Endothelial cell of umbilical vein (primary cell): ENCODE results near the gene DOCK8. TPM values are rescaled to one million over a fixed set of nuclear protein-coding genes. Genes with fewer than 3 reads are reported as not detected.

Source experiments
- BruUV-seq: library from RNA; stranded (reverse); fragments of 400-500 nt; replicated peaks from 2 replicates; lab custom pipeline; 2021; lab: Mats Ljungman, UMichigan
- CTCF ChIA-PET: fragments of 300-600, 350-600 bp; sonication (Branson Sonifier 250); formaldehyde crosslinking; loops from one replicate; lab custom pipeline; 2021; ENCODE audit warnings: antibody characterized with exemption, inconsistent platforms; lab: Charles Lee
- POLR2A ChIA-PET: fragments of 300-600, 350-600 bp; sonication (Branson Sonifier 250); formaldehyde crosslinking; loops from one replicate; lab custom pipeline; 2021; ENCODE audit warnings: antibody characterized with exemption, inconsistent platforms; lab: Charles Lee
- DNase-seq: peaks from one replicate; pipeline ENCODE4 v3.0.0-alpha.2; 2011; ENCODE audit warnings: low read depth, low spot score
- FAIRE-seq: peaks from 2 replicates; lab custom pipeline; 2011; peaks lifted over from hg19 to GRCh38; lab: Jason Lieb, UNC
- H2AFZ ChIP-seq: 2 replicates; pipeline ENCODE4 v1.6.0; 2012; ENCODE audit warnings: low read depth, low read length, control low read depth, inconsistent platforms
- H3K27ac ChIP-seq: 2 replicates; pipeline ENCODE4 v1.5.1; 2011; ENCODE audit warnings: low read depth, mild to moderate bottlenecking, control low read depth, low read length, moderate library complexity; ENCODE audit not compliant: insufficient read depth
- H3K27me3 ChIP-seq, 2 experiments: 2 replicates each; pipeline versions ENCODE4 v1.6.0 to v1.6.1; 2011; ENCODE audit warnings: low read length in 2 of 2, mixed read lengths in 1 of 2; ENCODE audit not compliant: control insufficient read depth in 2 of 2, insufficient read depth in 2 of 2
- H3K36me3 ChIP-seq, 2 experiments: 2 replicates in 1 of 2; 3 replicates in 1 of 2; pipeline ENCODE4 v1.5.1; 2011; ENCODE audit warnings: low read length in 2 of 2, mild to moderate bottlenecking in 1 of 2, moderate library complexity in 1 of 2; ENCODE audit not compliant: control insufficient read depth in 2 of 2, insufficient read depth in 2 of 2; ENCODE audit errors: extremely low read depth in 1 of 2
- H3K4me1 ChIP-seq: 3 replicates; pipeline ENCODE4 v1.5.1; 2011; ENCODE audit warnings: mild to moderate bottlenecking, low read length; ENCODE audit not compliant: control insufficient read depth, insufficient read depth; ENCODE audit errors: extremely low read depth
- H3K4me2 ChIP-seq: 2 replicates; pipeline ENCODE4 v1.6.1; 2011; ENCODE audit warnings: low read length, control low read depth, mixed read lengths; ENCODE audit not compliant: insufficient read depth
- H3K4me3 ChIP-seq, 3 experiments: fragments of 200-600 bp in 1 of 3; sonication (generic), shearing (Covaris generic) in 1 of 3; replicated peaks in 1 of 3; 2 replicates each; pipeline ENCODE4 v1.5.1; 2011 to 2016; ENCODE audit warnings: control low read depth in 3 of 3, low read length in 3 of 3, mild to moderate bottlenecking in 2 of 3, inconsistent platforms in 1 of 3, low read depth in 1 of 3, moderate library complexity in 1 of 3; ENCODE audit not compliant: insufficient read depth in 1 of 3
- H3K79me2 ChIP-seq: 2 replicates; pipeline ENCODE4 v1.6.0; 2012; ENCODE audit warnings: low read length, inconsistent platforms; ENCODE audit not compliant: control insufficient read depth, insufficient read depth
- H3K9ac ChIP-seq: replicated peaks from 2 replicates; pipeline ENCODE3; 2011; ENCODE audit warnings: low read length, control low read depth; ENCODE audit not compliant: insufficient read depth; ENCODE audit errors: extremely low read depth
- H3K9me1 ChIP-seq: replicated peaks from 3 replicates; pipeline ENCODE4 v1.6.0; 2011; ENCODE audit warnings: mild to moderate bottlenecking, low read length; ENCODE audit not compliant: control insufficient read depth, insufficient read depth; ENCODE audit errors: extremely low read depth
- H3K9me3 ChIP-seq: replicated peaks from 2 replicates; pipeline ENCODE4 v1.5.1; 2012; ENCODE audit warnings: low read length, inconsistent platforms; ENCODE audit not compliant: control insufficient read depth, insufficient read depth
- H4K20me1 ChIP-seq: replicated peaks from 2 replicates; pipeline ENCODE3; 2011; ENCODE audit warnings: mild to moderate bottlenecking, low read length; ENCODE audit not compliant: control insufficient read depth, insufficient read depth; ENCODE audit errors: extremely low read depth
- MYC ChIP-seq: IDR thresholded peaks from one replicate; pipeline ENCODE4 v1.6.1; 2011; ENCODE audit warnings: mild to moderate bottlenecking, low read depth, low read length
- dilution Hi-C: fragments of 300-500 bp; cut with MboI; formaldehyde crosslinking; loops from one replicate; pipeline ENCODE4 v1.15.0; 2019; ENCODE audit warnings: low sequenced_read_pairs; ENCODE audit not compliant: extremely low pct_ligation_motif_present
- intact Hi-C: fragments of 100-400 bp; cut with micrococcal nuclease; formaldehyde crosslinking; loops from one replicate; pipeline ENCODE4 v1.10.0; 2022
- polyA plus RNA-seq, 4 experiments: library from polyadenylated mRNA; depleted of rRNA in 3 of 4; stranded (reverse) in 3 of 4; unstranded in 1 of 4; fragments of >200 nt; gene quantifications; 2 replicates each; pipeline versions ENCODE4 v1.2.1 to v1.2.3, GENCODE V29; 2011 to 2012; ENCODE audit warnings: missing spikeins in 1 of 4
- total RNA-seq: library from RNA; stranded (reverse); gene quantifications from 2 replicates; pipeline ENCODE4 v1.2.3, GENCODE V29; 2021
- TF ChIP-seq, protein P1 (sequence below), 2 donors: IDR thresholded peaks; 1 replicate in 1 of 2; 2 replicates in 1 of 2; pipeline ENCODE4 v1.5.1; 2011; ENCODE audit warnings: low read length in 2 of 2, mild to moderate bottlenecking in 2 of 2, moderate library complexity in 2 of 2, control low read depth in 1 of 2, inconsistent platforms in 1 of 2, low read depth in 1 of 2; ENCODE audit not compliant: insufficient read depth in 1 of 2; ENCODE audit errors: extremely low read depth in 1 of 2

The DOCK8 gene
- total and polyA plus RNA-seq, 2 donors (not counting 3 experiments of a cell fraction or from before 2014, with no cell fraction given) = 0.54 to 1.3 TPM

DNA sequence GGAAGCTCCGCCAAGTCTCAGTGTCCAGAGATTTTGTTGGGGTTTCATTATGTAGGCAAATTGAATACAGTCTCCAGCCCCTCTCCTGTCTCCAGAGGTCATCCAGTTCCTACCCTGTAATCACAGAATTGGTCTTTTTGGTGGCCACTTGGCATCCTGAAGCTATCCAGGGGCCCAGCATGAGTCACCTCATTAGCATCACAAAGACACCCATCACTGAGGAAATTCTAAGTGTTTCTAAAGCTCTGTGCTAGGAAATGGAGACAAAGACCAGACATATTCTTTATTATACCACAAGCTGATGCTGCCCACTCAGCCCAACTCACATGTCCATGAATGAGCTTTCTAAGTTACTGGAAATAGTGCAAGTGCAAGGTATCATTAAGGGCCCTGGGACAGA lies 229.9 kb downstream of the DOCK8 start:
- Histone ChIP-seq H3K27me3 (no peaks in the 10 kb centered on the region), H3K9me3 (no peaks in the 10 kb centered on the region), H3K36me3 (no peaks in the 10 kb centered on the region), H3K4me2 (no peak overlapping the region), H2AFZ (no peak overlapping the region), H3K79me2 (no peaks in the 10 kb centered on the region), H3K9ac (no peak overlapping the region), H3K4me1 (no peaks in the 10 kb centered on the region), H3K4me3 (no peak overlapping the region), H3K9me1 (no peaks in the 10 kb centered on the region), H3K27ac (no peak overlapping the region), H4K20me1 (no peaks in the 10 kb centered on the region)
- dilution Hi-C loops = no loop called here
- BruUV-seq = no TSS peak
- DNase-seq (no peak), FAIRE-seq (no peak)
- CTCF ChIA-PET = no interaction called here
- intact Hi-C loops = no loop called here
- POLR2A ChIA-PET = no interaction called here
- no peak for TF ChIP-seq MYC

DNA sequence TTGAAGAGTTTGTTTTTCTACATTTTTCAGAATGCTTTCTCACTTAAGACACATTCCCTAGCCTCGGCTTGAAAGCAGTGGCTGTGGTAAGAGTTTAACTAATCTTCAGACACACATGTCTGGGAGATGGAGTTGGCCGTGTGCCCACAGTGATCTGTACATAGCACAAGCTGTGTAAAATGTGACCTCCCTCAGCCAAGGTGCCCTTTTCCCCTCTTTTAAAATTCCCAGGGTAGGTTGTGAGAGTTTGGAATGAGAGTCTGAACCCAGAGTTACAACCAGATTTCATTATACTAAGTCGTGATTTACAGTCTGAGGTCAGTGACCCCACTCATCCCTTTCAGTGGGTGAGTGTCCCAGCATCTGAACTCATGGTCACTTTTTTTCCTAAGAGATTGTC lies 230.4 kb downstream of the DOCK8 start:
- no peak for DNase-seq
- CTCF ChIA-PET = no interaction called here

More for the DNA sequence above, 230.4 kb downstream of the DOCK8 start:
- Histone ChIP-seq H3K4me1 (no peaks in the 10 kb centered on the region), H3K9me3 (no peaks in the 10 kb centered on the region), H3K36me3 (no peaks in the 10 kb centered on the region), H3K27me3 (no peaks in the 10 kb centered on the region), H3K27ac (no peak overlapping the region), H3K9me1 (no peaks in the 10 kb centered on the region), H3K4me3 (no peak overlapping the region), H3K4me2 (no peak overlapping the region), H3K9ac (no peak overlapping the region), H3K79me2 (no peaks in the 10 kb centered on the region), H2AFZ (no peak overlapping the region), H4K20me1 (no peaks in the 10 kb centered on the region)
- dilution Hi-C loops (no loop called here), intact Hi-C loops (no loop called here)
- no TSS peak for BruUV-seq
- FAIRE-seq = no peak
- POLR2A ChIA-PET = no interaction called here
- TF ChIP-seq, protein P1, sequence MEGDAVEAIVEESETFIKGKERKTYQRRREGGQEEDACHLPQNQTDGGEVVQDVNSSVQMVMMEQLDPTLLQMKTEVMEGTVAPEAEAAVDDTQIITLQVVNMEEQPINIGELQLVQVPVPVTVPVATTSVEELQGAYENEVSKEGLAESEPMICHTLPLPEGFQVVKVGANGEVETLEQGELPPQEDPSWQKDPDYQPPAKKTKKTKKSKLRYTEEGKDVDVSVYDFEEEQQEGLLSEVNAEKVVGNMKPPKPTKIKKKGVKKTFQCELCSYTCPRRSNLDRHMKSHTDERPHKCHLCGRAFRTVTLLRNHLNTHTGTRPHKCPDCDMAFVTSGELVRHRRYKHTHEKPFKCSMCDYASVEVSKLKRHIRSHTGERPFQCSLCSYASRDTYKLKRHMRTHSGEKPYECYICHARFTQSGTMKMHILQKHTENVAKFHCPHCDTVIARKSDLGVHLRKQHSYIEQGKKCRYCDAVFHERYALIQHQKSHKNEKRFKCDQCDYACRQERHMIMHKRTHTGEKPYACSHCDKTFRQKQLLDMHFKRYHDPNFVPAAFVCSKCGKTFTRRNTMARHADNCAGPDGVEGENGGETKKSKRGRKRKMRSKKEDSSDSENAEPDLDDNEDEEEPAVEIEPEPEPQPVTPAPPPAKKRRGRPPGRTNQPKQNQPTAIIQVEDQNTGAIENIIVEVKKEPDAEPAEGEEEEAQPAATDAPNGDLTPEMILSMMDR (IDR thresholded peaks at IDR 0.05; ENCODE audit: extremely low read depth in 1 of 2, insufficient read depth in 1 of 2, low read depth in 1 of 2, low read length in 2 of 2) = no peak
